Sigmoid colon (tissue), 7 donors: ENCODE data around the gene SHB. TPM values are rescaled to one million over a fixed set of nuclear protein-coding genes. Genes with fewer than 3 reads are reported as not detected.

ENCODE experiments used
- DNase-seq: peaks from one replicate; pipeline ENCODE4 v3.0.0-alpha.2; 2019
- H3K27ac ChIP-seq, 4 donors: fragments of 200-600 bp; sonication (generic); one replicate each; pipeline ENCODE4 v1.5.1; 2016 to 2019; ENCODE audit warnings: mild to moderate bottlenecking in 1 of 4
- H3K27me3 ChIP-seq, 3 donors: fragments of 200-600 bp; sonication (generic); one replicate each; pipeline ENCODE4 v1.5.1; 2019; ENCODE audit warnings: mild to moderate bottlenecking in 1 of 3
- H3K36me3 ChIP-seq, 4 donors: fragments of 200-600 bp; sonication (generic); one replicate each; pipeline ENCODE4 v1.5.1; 2016 to 2019
- H3K4me1 ChIP-seq, 4 donors: fragments of 200-600 bp; sonication (generic); one replicate each; pipeline ENCODE4 v1.5.1; 2017 to 2019
- H3K4me3 ChIP-seq, 4 donors: fragments of 200-600 bp; sonication (generic); one replicate each; pipeline ENCODE4 v1.5.1; 2017 to 2019; ENCODE audit warnings: mild to moderate bottlenecking in 2 of 4, moderate library complexity in 1 of 4
- H3K9me3 ChIP-seq, 4 donors: fragments of 200-600 bp in 3 of 4; sonication (generic) in 3 of 4; one replicate each; pipeline versions ENCODE4 v1.5.1 to v1.6.1; 2013 to 2019
- CTCF ChIP-seq, 4 experiments: fragments of 450-650 bp in 3 of 4; fragments of 200-600 bp in 1 of 4; IDR thresholded peaks; one replicate each; pipeline ENCODE4 v1.5.1; 2016 to 2019; ENCODE audit warnings: antibody characterized with exemption in 4 of 4, mild to moderate bottlenecking in 3 of 4, moderate library complexity in 2 of 4
- EP300 ChIP-seq, 4 donors: sonication (generic); formaldehyde crosslinking; IDR thresholded peaks; one replicate each; pipeline ENCODE4 v1.6.1; 2017; ENCODE audit warnings: antibody characterized with exemption in 4 of 4
- POLR2A ChIP-seq, 2 donors: fragments of 450-650 bp; IDR thresholded peaks; one replicate each; pipeline ENCODE4 v1.6.1; 2016; ENCODE audit warnings: antibody characterized with exemption in 2 of 2, mild to moderate bottlenecking in 2 of 2, moderate library complexity in 2 of 2
- POLR2AphosphoS5 ChIP-seq, 4 donors: sonication (generic); formaldehyde crosslinking; IDR thresholded peaks; one replicate each; pipeline ENCODE4 v1.6.1; 2017; ENCODE audit warnings: antibody characterized with exemption in 4 of 4
- WGBS, 2 donors: extraction: QIAGEN DNeasy Blood & Tissue Kit; methylation state at CpG; one replicate each; pipeline ENCODE4 v1.1.7; 2013; 5-methylcytosine and 5-hydroxymethylcytosine counted together
- intact Hi-C: fragments of 100-400 bp; cut with DNase I; formaldehyde crosslinking; loops from one replicate; pipeline ENCODE4 v1.15.1; 2023
- polyA plus RNA-seq, 3 donors: library from polyadenylated mRNA; stranded (reverse); fragments of 200-250 nt; gene quantifications; one replicate each; pipeline ENCODE4 v1.2.3, GENCODE V29; 2013
- total RNA-seq, 4 donors: library from RNA; depleted of rRNA; stranded (reverse); fragments of >200 nt; gene quantifications; one replicate each; pipeline ENCODE4 v1.1.0, GENCODE V29; 2016
- donor health status: healthy with polysubstance abuse.
- donor health status: Bipolar disorder and iron deficiency.
- donor health status: healthy.

The SHB gene
- total and polyA plus RNA-seq, 7 donors = 6.8 to 33.7 (median 10.2) TPM

GRCh38 chr9:38019731-38020130, 49.3 kb downstream of the SHB start:
- TF ChIP-seq POLR2AphosphoS5 (IDR thresholded peaks at IDR 0.05) (no peak), CTCF (IDR thresholded peaks at IDR 0.05) (no peak), EP300 (IDR thresholded peaks at IDR 0.05) (no peak), POLR2A (IDR thresholded peaks at IDR 0.05) (no peak)
- 87 to 94% methylated on average over 3 of the region's 3 CpGs for WGBS, 2 donors
- Histone ChIP-seq H3K36me3 (no peaks in the 10 kb centered on the region), H3K27me3 (no peaks in the 10 kb centered on the region), H3K9me3 (no peaks in the 10 kb centered on the region), H3K27ac (peak overlapping the region; percentile 72 to 90 (median 82)), H3K4me1 (peaks cover 0 to 88% (median 82%) of the 10 kb centered on the region in 4 donors), H3K4me3 (no peak overlapping the region)
- DNase-seq = no peak
- intact Hi-C loops = loop anchor here (2.0 to 5.0 kb wide), 2 partner anchors 21 to 42 kb away; no protein-coding TSS in a partner anchor

- WGBS, 2 donors = 73 to 74% methylated on average over 6 of the region's 6 CpGs
- Histone ChIP-seq H3K36me3 (peaks cover 0 to 3% (median 0%) of the 10 kb centered on the region in 4 donors), H3K4me1 (peaks cover 0 to 85% (median 76%) of the 10 kb centered on the region in 4 donors), H3K27me3 (no peaks in the 10 kb centered on the region), H3K4me3 (no peak overlapping the region), H3K27ac (peak overlapping the region; percentile 72 to 90 (median 82)), H3K9me3 (no peaks in the 10 kb centered on the region)
- intact Hi-C loops = loop anchor here (2.0 to 5.0 kb wide), 2 partner anchors 20 to 42 kb away; no protein-coding TSS in a partner anchor
- TF ChIP-seq POLR2AphosphoS5 (IDR thresholded peaks at IDR 0.05) (peak in 3 of 4 donors; percentile 18 to 35 (median 30)), EP300 (IDR thresholded peaks at IDR 0.05) (no peak)
- peak; percentile 82 for DNase-seq
These were observed 49.9 kb downstream of the SHB start for GRCh38 chr9:38018958-38019602.

- intact Hi-C loops = loop anchor here (2.0 to 5.0 kb wide), 2 partner anchors 20 to 41 kb away; no protein-coding TSS in a partner anchor
These were observed 50.6 kb downstream of the SHB start for GRCh38 chr9:38018241-38018957.

GRCh38 chr9:38017885-38018186, 51.2 kb downstream of the SHB start:
- 87 to 95% methylated on average over 2 of the region's 2 CpGs for WGBS, 2 donors
- TF ChIP-seq EP300 (IDR thresholded peaks at IDR 0.05) = no peak
- no peak for TF ChIP-seq CTCF (IDR thresholded peaks at IDR 0.05)
- TF ChIP-seq POLR2AphosphoS5 (IDR thresholded peaks at IDR 0.05) = no peak
- TF ChIP-seq POLR2A (IDR thresholded peaks at IDR 0.05) = no peak
- Histone ChIP-seq H3K36me3 (peaks cover 0 to 6% (median 0%) of the 10 kb centered on the region in 4 donors), H3K4me3 (no peak overlapping the region), H3K9me3 (no peaks in the 10 kb centered on the region), H3K27me3 (no peaks in the 10 kb centered on the region), H3K27ac (peak overlapping the region; percentile 72 to 90 (median 82)), H3K4me1 (peaks cover 0 to 73% (median 63%) of the 10 kb centered on the region in 4 donors)
- intact Hi-C loops = loop anchor here (2.0 to 5.0 kb wide), 2 partner anchors 19 to 41 kb away; no protein-coding TSS in a partner anchor
- DNase-seq = no peak

More at GRCh38 chr9:38018241-38018957, 50.6 kb downstream of the SHB start:
- 87 to 92% methylated on average over 5 of the region's 5 CpGs for WGBS, 2 donors
- Histone ChIP-seq H3K36me3 (peaks cover 0 to 6% (median 0%) of the 10 kb centered on the region in 4 donors), H3K9me3 (no peaks in the 10 kb centered on the region), H3K27ac (peak overlapping the region; percentile 72 to 90 (median 82)), H3K4me3 (no peak overlapping the region), H3K27me3 (no peaks in the 10 kb centered on the region), H3K4me1 (peaks cover 0 to 79% (median 69%) of the 10 kb centered on the region in 4 donors)
- DNase-seq = no peak
- TF ChIP-seq EP300 (IDR thresholded peaks at IDR 0.05) = no peak
- no peak for TF ChIP-seq POLR2A (IDR thresholded peaks at IDR 0.05)
- no peak for TF ChIP-seq CTCF (IDR thresholded peaks at IDR 0.05)
- TF ChIP-seq POLR2AphosphoS5 (IDR thresholded peaks at IDR 0.05) = no peak
